NB4 (cell line): ENCODE results near the gene POFUT1.

Source experiments
- CTCF ChIP-seq: IDR thresholded peaks from one replicate; pipeline ENCODE4 v1.5.1; 2012; ENCODE audit warnings: low read depth, low read length
- MAX ChIP-seq: IDR thresholded peaks from 2 replicates; pipeline ENCODE4 v1.6.1; 2011; ENCODE audit warnings: low read depth, low read length
- POLR2A ChIP-seq: IDR thresholded peaks from 2 replicates; pipeline ENCODE4 v1.6.1; 2011; ENCODE audit warnings: mild to moderate bottlenecking; ENCODE audit not compliant: insufficient read length; ENCODE audit errors: extremely low read depth

GRCh38 chr20:32244150-32244823 is 36.6 kb downstream of the POFUT1 start:
- TF ChIP-seq POLR2A = no peak
- TF ChIP-seq CTCF = no peak
- TF ChIP-seq MAX = no peak
